AG04450 (cell line): Measurements from ENCODE around the gene CA7. TPM values are rescaled to one million over a fixed set of nuclear protein-coding genes. Genes with fewer than 3 reads are reported as not detected.

Experiments
- CTCF ChIA-PET: fragments of 300-600, 350-600 bp; formaldehyde crosslinking; extraction: SDS; loops from one replicate; lab custom pipeline; 2022; ENCODE audit warnings: antibody characterized with exemption, inconsistent platforms; lab: Charles Lee
- POLR2A ChIA-PET: fragments of 350-600 bp; formaldehyde crosslinking; extraction: SDS; loops from one replicate; lab custom pipeline; 2021; ENCODE audit warnings: antibody characterized with exemption, inconsistent platforms; lab: Yijun Ruan, JAX
- DNase-seq: peaks from one replicate; pipeline ENCODE4 v3.0.0-alpha.2; 2011; ENCODE audit warnings: low read depth, low spot score
- H3K27ac ChIP-seq: one replicate; pipeline ENCODE4 v1.5.1; 2012; ENCODE audit warnings: low read depth, low read length, control low read depth
- H3K27me3 ChIP-seq: one replicate; pipeline ENCODE4 v1.6.0; 2012; ENCODE audit warnings: low read length; ENCODE audit not compliant: control insufficient read depth, insufficient read depth
- H3K4me3 ChIP-seq: 2 replicates; pipeline ENCODE4 v1.5.1; 2011; ENCODE audit warnings: mild to moderate bottlenecking, low read depth, low read length, control low read depth
- H3K9me3 ChIP-seq: 2 replicates; pipeline ENCODE4 v1.5.1; 2012; ENCODE audit warnings: low read length; ENCODE audit not compliant: control insufficient read depth, insufficient read depth
- polyA plus RNA-seq: library from polyadenylated mRNA; depleted of rRNA; stranded (reverse); fragments of >200 nt; gene quantifications from 2 replicates; pipeline ENCODE4 v1.2.3, GENCODE V29; 2011
- TF ChIP-seq, protein P1 (sequence below): IDR thresholded peaks from 2 replicates; pipeline ENCODE4 v1.5.1; 2011; ENCODE audit warnings: low read depth, low read length, control low read depth, inconsistent platforms

The CA7 gene
- polyA plus RNA-seq, 1 experiment = not detected

DNA sequence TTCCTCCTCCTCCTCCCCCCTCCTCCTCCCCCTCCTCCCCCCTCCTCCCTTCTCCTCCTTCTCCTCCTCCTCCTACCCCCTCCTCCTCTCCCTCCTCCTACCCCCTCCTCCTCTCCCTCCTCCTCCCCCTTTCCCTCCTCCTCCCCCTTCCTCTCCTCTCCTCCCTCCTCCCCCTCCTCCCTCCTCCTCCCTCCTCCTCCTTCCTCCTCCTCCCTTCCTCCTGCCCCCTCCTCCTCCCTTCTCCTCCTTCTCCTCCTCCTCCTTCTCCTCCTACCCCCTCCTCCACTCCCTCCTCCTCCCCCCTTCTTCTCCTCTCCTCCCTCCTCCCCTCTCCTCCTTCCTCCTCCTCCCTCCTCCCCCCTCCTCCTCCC is 29.5 kb downstream of the CA7 start:
- CTCF ChIA-PET = interaction anchor here (0.6 to 10.4 kb wide), 29 partner anchors 9 to 519 kb away, joined by 3 to 161 read pairs (median 5); partner anchors contain the start of genes DYNC1LI2, NAE1 and RRAD
- peak overlapping the region; percentile 82 for H3K27ac ChIP-seq

GRCh38 chr16:66874079-66874775 is 30.0 kb downstream of the CA7 start:
- no peak for DNase-seq
- Histone ChIP-seq H3K27me3 (no peaks in the 10 kb centered on the region), H3K9me3 (no peaks in the 10 kb centered on the region), H3K27ac (peak overlapping the region; percentile 47), H3K4me3 (no peak overlapping the region)
- ChIA-PET POLR2A (interaction anchor here (0.6 to 1.1 kb wide), 3 partner anchors 43 to 372 kb away, joined by 3 to 4 read pairs (median 3); partner anchors contain the start of gene NAE1), CTCF (interaction anchor here (0.6 to 10.4 kb wide), 8 partner anchors 15 to 369 kb away, joined by 3 to 161 read pairs (median 6); partner anchors contain the start of gene NAE1)
- TF ChIP-seq, protein P1, sequence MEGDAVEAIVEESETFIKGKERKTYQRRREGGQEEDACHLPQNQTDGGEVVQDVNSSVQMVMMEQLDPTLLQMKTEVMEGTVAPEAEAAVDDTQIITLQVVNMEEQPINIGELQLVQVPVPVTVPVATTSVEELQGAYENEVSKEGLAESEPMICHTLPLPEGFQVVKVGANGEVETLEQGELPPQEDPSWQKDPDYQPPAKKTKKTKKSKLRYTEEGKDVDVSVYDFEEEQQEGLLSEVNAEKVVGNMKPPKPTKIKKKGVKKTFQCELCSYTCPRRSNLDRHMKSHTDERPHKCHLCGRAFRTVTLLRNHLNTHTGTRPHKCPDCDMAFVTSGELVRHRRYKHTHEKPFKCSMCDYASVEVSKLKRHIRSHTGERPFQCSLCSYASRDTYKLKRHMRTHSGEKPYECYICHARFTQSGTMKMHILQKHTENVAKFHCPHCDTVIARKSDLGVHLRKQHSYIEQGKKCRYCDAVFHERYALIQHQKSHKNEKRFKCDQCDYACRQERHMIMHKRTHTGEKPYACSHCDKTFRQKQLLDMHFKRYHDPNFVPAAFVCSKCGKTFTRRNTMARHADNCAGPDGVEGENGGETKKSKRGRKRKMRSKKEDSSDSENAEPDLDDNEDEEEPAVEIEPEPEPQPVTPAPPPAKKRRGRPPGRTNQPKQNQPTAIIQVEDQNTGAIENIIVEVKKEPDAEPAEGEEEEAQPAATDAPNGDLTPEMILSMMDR = no peak

More for the DNA sequence above, 29.5 kb downstream of the CA7 start:
- TF ChIP-seq, protein P1 = no peak
- POLR2A ChIA-PET = interaction anchor here (0.8 to 1.6 kb wide), 5 partner anchors 8 to 465 kb away, joined by 3 to 7 read pairs (median 3); partner anchors contain the start of gene NAE1
- Histone ChIP-seq H3K4me3 (no peak overlapping the region), H3K9me3 (no peaks in the 10 kb centered on the region), H3K27me3 (no peaks in the 10 kb centered on the region)
- no peak for DNase-seq

GRCh38 chr16:66878067-66878466 is 33.9 kb downstream of the CA7 start:
- DNase-seq = no peak
- Histone ChIP-seq H3K9me3 (no peaks in the 10 kb centered on the region; the same call in 1 of the 2 replicates), H3K4me3 (no peak overlapping the region), H3K27me3 (no peaks in the 10 kb centered on the region), H3K27ac (no peak overlapping the region)
- POLR2A ChIA-PET = no interaction called here
- CTCF ChIA-PET = interaction anchor here (1.0 to 3.6 kb wide), 3 partner anchors 10 to 48 kb away, joined by 3 to 9 read pairs (median 8); partner anchors contain the start of gene NAE1
- TF ChIP-seq, protein P1 = no peak

DNA sequence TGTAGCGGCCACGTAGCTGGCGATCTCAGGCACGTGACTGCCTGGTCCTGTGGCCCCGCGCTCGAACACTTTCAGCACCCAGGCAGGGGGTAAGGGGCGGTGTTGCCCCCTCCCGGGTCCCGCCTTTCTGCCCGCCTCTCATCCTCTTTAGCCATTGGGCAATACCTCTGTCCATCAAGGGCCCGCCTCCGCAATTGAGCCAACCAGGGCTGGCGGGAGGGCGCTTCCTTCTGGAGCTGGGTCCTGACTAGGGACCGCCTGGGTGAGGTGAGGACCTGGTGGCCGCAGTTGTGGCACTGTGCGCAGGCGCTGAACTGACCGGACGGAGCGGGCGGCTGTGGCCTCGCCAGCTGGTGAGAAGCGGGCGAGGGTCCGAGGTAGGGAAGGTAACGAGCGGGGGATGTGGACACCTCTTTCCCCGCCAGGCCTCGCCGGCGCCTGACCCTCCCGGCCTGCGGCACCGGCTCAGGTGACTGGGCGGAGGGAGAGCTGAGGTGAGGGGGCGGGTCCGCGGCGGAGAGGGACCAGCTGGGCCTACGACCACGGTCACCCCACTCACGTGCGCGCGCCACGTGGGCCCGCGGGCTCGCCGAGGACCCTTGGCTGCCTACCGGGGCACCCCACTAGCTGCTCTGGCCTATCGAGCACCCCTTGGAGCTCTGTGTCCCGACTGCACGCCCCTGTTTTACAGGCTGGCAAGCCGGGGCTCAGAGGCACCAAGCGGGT is 36.2 kb downstream of the CA7 start, which contains the start of gene PDP2:
PDP2 (plus strand) TSS at position 228 of the 726 bp plus-strand sequence. CDS start 3,770 bp downstream, outside the sequence.
- Histone ChIP-seq H3K4me3 (peak within 1 kb of the TSS; percentile 84), H3K27ac (no peak within 1 kb of the TSS), H3K27me3 (no peaks in the 10 kb centered on the region), H3K9me3 (no peaks in the 10 kb centered on the region; the same call in 1 of the 2 replicates)
- DNase-seq = peak; percentile 78
- CTCF ChIA-PET = interaction anchor here (0.7 to 3.6 kb wide), 5 partner anchors 8 to 50 kb away, joined by 3 to 21 read pairs (median 9); partner anchors contain the start of gene NAE1
- POLR2A ChIA-PET = interaction anchor here (0.6 to 1.9 kb wide), 2 partner anchors 8 to 139 kb away, joined by 6 to 7 read pairs; no protein-coding TSS in a partner anchor
- TF ChIP-seq, protein P1 = no peak
